HepG2 (cell line): ENCODE results near the gene ELF1. TPM values are rescaled to one million over a fixed set of nuclear protein-coding genes. Genes with fewer than 3 reads are reported as not detected.

Experiments used
- ESRRA ChIP-seq: sonication (generic); formaldehyde crosslinking; IDR thresholded peaks from 2 replicates; pipeline ENCODE4 v1.5.1; 2020; ENCODE audit warnings: mild to moderate bottlenecking, low read depth, missing genetic modification reagents
- GPN1 ChIP-seq: sonication (generic); formaldehyde crosslinking; IDR thresholded peaks from 2 replicates; pipeline ENCODE4 v1.5.1; 2020; ENCODE audit warnings: missing genetic modification reagents, borderline replicate concordance
- MTF1 ChIP-seq: sonication (generic); formaldehyde crosslinking; IDR thresholded peaks from 2 replicates; pipeline ENCODE4 v1.5.0; 2020; ENCODE audit warnings: missing genetic modification reagents
- RAD21 ChIP-seq: fragments of 450-650 bp; formaldehyde crosslinking; IDR thresholded peaks from 2 replicates; pipeline ENCODE4 v1.5.0; 2020; ENCODE audit warnings: mild to moderate bottlenecking
- SAFB2 ChIP-seq: sonication (generic); formaldehyde crosslinking; IDR thresholded peaks from 2 replicates; pipeline ENCODE4 v1.5.1; 2020; ENCODE audit warnings: missing genetic modification reagents, low read depth, mild to moderate bottlenecking, borderline replicate concordance
- SNAPC2 ChIP-seq: sonication (generic); formaldehyde crosslinking; IDR thresholded peaks from 2 replicates; pipeline ENCODE4 v1.8.1; 2022; ENCODE audit warnings: mild to moderate bottlenecking, missing genetic modification reagents
- XBP1 ChIP-seq: sonication (generic); formaldehyde crosslinking; IDR thresholded peaks from 2 replicates; pipeline ENCODE4 v1.5.0; 2020; ENCODE audit warnings: missing genetic modification reagents
- polyA plus RNA-seq, 8 experiments: library from polyadenylated mRNA; depleted of rRNA in 3 of 8; stranded (reverse) in 7 of 8; unstranded in 1 of 8; fragments of >200 nt; fragmentation: Illumina TruSeq in 4 of 8; extraction: Trizol in 4 of 8; gene quantifications; 2 replicates each; pipeline versions ENCODE4 v1.2.1 to v1.2.3, GENCODE V29; 2011 to 2016; ENCODE audit warnings: low read depth in 4 of 8, missing spikeins in 1 of 8, mixed read lengths in 1 of 8; ENCODE audit not compliant: insufficient read depth in 1 of 8
- total RNA-seq, 5 experiments: library from RNA; depleted of rRNA; stranded (reverse); fragments of >200 nt; fragmentation: Illumina TruSeq; extraction: Trizol; gene quantifications; 2 replicates each; pipeline ENCODE4 v1.2.3, GENCODE V29; 2016; ENCODE audit warnings: low read depth in 1 of 5
- TF ChIP-seq, protein P1 (sequence below): sonication (generic); formaldehyde crosslinking; IDR thresholded peaks from 2 replicates; pipeline ENCODE4 v1.4.0; 2020; ENCODE audit warnings: missing genetic modification reagents
- TF ChIP-seq, protein P2 (sequence below): sonication (generic); formaldehyde crosslinking; IDR thresholded peaks from 2 replicates; pipeline ENCODE4 v1.4.0; 2020; ENCODE audit warnings: missing genetic modification reagents
- TF ChIP-seq, protein P3 (sequence below): sonication (generic); formaldehyde crosslinking; IDR thresholded peaks from 2 replicates; pipeline ENCODE4 v1.4.0; 2020; ENCODE audit warnings: missing genetic modification reagents, mild to moderate bottlenecking, borderline replicate concordance
- TF ChIP-seq, protein P4 (sequence below): sonication (generic); formaldehyde crosslinking; IDR thresholded peaks from 2 replicates; pipeline ENCODE4 v1.5.0; 2020; ENCODE audit warnings: mild to moderate bottlenecking, missing genetic modification reagents, borderline replicate concordance
- TF ChIP-seq, protein P5 (sequence below): IDR thresholded peaks from 2 replicates; pipeline ENCODE4 v1.4.0; 2020; ENCODE audit warnings: mild to moderate bottlenecking, missing genetic modification reagents

ELF1 gene
- total and polyA plus RNA-seq, 2 of the 13 experiments (the other 11 are each of a cell fraction or from before 2014, with no cell fraction given): 24.6 to 71.5 TPM

DNA sequence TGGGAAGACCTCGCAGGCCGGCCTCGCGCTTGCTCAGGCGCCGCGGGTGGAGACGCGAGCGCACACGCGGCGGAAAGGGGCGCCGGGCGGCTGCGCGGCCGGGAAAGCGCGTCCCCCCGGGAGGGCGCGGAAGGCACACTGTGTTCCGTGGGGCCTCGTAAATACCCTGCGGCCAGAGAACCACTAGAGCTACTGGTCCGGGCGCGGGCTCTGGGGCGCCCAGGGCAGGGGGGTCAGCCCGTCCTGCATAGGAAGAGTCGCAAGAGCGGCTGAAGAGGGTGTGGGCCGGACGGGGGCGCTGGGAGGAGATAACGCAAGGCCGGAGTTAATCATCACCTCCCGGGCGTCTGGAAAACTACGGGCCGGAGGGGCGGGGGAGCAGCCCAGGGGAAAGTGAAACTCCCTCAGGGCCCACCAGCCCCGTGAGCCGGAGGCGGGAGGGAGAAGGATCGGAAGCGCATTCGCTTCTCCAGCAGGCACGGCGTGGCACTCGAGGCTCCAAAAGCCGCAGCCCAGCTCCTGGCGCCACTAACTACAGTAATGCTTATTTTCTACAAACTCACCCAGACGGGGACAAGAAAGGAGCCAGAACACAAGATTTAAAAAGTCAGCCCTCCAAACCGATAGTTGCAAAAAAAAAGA is 41.1 kb upstream of the ELF1 start (continued):
- TF ChIP-seq GPN1 (CRISPR knock-in tag) (no peak), MTF1 (CRISPR knock-in tag) (no peak; the same call in 1 of the 2 replicates), RAD21 (CRISPR knock-in tag) (peak; percentile 34), XBP1 (CRISPR knock-in tag) (no peak), SAFB2 (no peak), SNAPC2 (no peak), ESRRA (CRISPR knock-in tag) (peak; percentile 37; the same call in 1 of the 2 replicates)
- TF ChIP-seq, protein P1, sequence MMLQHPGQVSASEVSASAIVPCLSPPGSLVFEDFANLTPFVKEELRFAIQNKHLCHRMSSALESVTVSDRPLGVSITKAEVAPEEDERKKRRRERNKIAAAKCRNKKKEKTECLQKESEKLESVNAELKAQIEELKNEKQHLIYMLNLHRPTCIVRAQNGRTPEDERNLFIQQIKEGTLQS (CRISPR knock-in tag): peak; percentile 26; the same call in 1 of the 2 replicates
- TF ChIP-seq, protein P2, sequence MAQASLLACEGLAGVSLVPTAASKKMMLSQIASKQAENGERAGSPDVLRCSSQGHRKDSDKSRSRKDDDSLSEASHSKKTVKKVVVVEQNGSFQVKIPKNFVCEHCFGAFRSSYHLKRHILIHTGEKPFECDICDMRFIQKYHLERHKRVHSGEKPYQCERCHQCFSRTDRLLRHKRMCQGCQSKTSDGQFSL: no peak
- TF ChIP-seq, protein P3, sequence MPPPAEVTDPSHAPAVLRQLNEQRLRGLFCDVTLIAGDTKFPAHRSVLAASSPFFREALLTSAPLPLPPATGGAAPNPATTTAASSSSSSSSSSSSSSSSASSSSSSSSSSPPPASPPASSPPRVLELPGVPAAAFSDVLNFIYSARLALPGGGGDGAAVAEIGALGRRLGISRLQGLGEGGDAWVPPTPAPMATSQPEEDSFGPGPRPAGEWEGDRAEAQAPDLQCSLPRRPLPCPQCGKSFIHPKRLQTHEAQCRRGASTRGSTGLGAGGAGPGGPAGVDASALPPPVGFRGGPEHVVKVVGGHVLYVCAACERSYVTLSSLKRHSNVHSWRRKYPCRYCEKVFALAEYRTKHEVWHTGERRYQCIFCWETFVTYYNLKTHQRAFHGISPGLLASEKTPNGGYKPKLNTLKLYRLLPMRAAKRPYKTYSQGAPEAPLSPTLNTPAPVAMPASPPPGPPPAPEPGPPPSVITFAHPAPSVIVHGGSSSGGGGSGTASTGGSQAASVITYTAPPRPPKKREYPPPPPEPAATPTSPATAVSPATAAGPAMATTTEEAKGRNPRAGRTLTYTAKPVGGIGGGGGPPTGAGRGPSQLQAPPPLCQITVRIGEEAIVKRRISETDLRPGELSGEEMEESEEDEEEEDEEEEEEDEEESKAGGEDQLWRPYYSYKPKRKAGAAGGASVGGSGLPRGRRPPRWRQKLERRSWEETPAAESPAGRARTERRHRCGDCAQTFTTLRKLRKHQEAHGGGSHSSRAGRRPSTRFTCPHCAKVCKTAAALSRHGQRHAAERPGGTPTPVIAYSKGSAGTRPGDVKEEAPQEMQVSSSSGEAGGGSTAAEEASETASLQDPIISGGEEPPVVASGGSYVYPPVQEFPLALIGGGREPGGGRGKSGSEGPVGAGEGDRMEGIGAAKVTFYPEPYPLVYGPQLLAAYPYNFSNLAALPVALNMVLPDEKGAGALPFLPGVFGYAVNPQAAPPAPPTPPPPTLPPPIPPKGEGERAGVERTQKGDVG (CRISPR knock-in tag): peak; percentile 38; the same call in 1 of the 2 replicates
- TF ChIP-seq, protein P4, sequence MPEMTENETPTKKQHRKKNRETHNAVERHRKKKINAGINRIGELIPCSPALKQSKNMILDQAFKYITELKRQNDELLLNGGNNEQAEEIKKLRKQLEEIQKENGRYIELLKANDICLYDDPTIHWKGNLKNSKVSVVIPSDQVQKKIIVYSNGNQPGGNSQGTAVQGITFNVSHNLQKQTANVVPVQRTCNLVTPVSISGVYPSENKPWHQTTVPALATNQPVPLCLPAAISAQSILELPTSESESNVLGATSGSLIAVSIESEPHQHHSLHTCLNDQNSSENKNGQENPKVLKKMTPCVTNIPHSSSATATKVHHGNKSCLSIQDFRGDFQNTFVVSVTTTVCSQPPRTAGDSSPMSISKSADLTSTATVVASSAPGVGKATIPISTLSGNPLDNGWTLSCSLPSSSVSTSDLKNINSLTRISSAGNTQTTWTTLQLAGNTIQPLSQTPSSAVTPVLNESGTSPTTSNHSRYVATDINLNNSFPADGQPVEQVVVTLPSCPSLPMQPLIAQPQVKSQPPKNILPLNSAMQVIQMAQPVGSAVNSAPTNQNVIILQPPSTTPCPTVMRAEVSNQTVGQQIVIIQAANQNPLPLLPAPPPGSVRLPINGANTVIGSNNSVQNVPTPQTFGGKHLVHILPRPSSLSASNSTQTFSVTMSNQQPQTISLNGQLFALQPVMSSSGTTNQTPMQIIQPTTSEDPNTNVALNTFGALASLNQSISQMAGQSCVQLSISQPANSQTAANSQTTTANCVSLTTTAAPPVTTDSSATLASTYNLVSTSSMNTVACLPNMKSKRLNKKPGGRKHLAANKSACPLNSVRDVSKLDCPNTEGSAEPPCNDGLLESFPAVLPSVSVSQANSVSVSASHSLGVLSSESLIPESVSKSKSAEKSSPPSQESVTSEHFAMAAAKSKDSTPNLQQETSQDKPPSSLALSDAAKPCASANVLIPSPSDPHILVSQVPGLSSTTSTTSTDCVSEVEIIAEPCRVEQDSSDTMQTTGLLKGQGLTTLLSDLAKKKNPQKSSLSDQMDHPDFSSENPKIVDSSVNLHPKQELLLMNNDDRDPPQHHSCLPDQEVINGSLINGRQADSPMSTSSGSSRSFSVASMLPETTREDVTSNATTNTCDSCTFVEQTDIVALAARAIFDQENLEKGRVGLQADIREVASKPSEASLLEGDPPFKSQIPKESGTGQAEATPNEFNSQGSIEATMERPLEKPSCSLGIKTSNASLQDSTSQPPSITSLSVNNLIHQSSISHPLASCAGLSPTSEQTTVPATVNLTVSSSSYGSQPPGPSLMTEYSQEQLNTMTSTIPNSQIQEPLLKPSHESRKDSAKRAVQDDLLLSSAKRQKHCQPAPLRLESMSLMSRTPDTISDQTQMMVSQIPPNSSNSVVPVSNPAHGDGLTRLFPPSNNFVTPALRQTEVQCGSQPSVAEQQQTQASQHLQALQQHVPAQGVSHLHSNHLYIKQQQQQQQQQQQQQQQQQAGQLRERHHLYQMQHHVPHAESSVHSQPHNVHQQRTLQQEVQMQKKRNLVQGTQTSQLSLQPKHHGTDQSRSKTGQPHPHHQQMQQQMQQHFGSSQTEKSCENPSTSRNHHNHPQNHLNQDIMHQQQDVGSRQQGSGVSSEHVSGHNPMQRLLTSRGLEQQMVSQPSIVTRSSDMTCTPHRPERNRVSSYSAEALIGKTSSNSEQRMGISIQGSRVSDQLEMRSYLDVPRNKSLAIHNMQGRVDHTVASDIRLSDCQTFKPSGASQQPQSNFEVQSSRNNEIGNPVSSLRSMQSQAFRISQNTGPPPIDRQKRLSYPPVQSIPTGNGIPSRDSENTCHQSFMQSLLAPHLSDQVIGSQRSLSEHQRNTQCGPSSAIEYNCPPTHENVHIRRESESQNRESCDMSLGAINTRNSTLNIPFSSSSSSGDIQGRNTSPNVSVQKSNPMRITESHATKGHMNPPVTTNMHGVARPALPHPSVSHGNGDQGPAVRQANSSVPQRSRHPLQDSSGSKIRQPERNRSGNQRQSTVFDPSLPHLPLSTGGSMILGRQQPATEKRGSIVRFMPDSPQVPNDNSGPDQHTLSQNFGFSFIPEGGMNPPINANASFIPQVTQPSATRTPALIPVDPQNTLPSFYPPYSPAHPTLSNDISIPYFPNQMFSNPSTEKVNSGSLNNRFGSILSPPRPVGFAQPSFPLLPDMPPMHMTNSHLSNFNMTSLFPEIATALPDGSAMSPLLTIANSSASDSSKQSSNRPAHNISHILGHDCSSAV (CRISPR knock-in tag): no peak
- TF ChIP-seq, protein P5, sequence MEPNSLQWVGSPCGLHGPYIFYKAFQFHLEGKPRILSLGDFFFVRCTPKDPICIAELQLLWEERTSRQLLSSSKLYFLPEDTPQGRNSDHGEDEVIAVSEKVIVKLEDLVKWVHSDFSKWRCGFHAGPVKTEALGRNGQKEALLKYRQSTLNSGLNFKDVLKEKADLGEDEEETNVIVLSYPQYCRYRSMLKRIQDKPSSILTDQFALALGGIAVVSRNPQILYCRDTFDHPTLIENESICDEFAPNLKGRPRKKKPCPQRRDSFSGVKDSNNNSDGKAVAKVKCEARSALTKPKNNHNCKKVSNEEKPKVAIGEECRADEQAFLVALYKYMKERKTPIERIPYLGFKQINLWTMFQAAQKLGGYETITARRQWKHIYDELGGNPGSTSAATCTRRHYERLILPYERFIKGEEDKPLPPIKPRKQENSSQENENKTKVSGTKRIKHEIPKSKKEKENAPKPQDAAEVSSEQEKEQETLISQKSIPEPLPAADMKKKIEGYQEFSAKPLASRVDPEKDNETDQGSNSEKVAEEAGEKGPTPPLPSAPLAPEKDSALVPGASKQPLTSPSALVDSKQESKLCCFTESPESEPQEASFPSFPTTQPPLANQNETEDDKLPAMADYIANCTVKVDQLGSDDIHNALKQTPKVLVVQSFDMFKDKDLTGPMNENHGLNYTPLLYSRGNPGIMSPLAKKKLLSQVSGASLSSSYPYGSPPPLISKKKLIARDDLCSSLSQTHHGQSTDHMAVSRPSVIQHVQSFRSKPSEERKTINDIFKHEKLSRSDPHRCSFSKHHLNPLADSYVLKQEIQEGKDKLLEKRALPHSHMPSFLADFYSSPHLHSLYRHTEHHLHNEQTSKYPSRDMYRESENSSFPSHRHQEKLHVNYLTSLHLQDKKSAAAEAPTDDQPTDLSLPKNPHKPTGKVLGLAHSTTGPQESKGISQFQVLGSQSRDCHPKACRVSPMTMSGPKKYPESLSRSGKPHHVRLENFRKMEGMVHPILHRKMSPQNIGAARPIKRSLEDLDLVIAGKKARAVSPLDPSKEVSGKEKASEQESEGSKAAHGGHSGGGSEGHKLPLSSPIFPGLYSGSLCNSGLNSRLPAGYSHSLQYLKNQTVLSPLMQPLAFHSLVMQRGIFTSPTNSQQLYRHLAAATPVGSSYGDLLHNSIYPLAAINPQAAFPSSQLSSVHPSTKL (CRISPR knock-in tag): peak; percentile 62
